SK-N-SH (cell line): Measurements from ENCODE around the gene SART1. TPM values are rescaled to one million over a fixed set of nuclear protein-coding genes. Genes with fewer than 3 reads are reported as not detected.

Experiments
- CTCF ChIA-PET: fragments of 300-600, 350-600 bp; formaldehyde crosslinking; extraction: SDS; loops from one replicate; lab custom pipeline; 2021; lab: Yijun Ruan, JAX
- POLR2A ChIA-PET: fragments of 350-600 bp; sonication (Branson Sonifier 250); formaldehyde crosslinking; extraction: SDS; loops from one replicate; lab custom pipeline; 2020; ENCODE audit warnings: antibody characterized with exemption, inconsistent platforms; lab: Yijun Ruan, JAX
- DNase-seq: peaks from one replicate; pipeline ENCODE4 v3.0.0; 2012
- H2AFZ ChIP-seq: fragments of 200-600 bp; sonication (generic); 2 replicates; pipeline ENCODE4 v1.8.1; 2016; ENCODE audit warnings: antibody characterized with exemption, mild to moderate bottlenecking, low read depth
- H3F3A ChIP-seq: fragments of 200-600 bp; sonication (generic); replicated peaks from 2 replicates; pipeline ENCODE3; 2016; ENCODE audit warnings: antibody characterized with exemption, mild to moderate bottlenecking; ENCODE audit not compliant: insufficient read depth
- H3K27ac ChIP-seq, 2 experiments: fragments of 200-500 bp in 1 of 2; fragments of 200-600 bp in 1 of 2; sonication (Bioruptor generic) in 1 of 2; sonication (generic), shearing (Covaris generic) in 1 of 2; 2 replicates each; pipeline versions ENCODE4 v1.5.1 to v1.6.1; 2014 to 2016; ENCODE audit warnings: low read depth in 2 of 2, inconsistent platforms in 1 of 2, low read length in 1 of 2, mild to moderate bottlenecking in 1 of 2, mixed read lengths in 1 of 2
- H3K27me3 ChIP-seq: fragments of 200-600 bp; sonication (generic), shearing (Covaris generic); 2 replicates; pipeline ENCODE4 v1.6.1; 2016; ENCODE audit warnings: mixed run types; ENCODE audit not compliant: insufficient read depth
- H3K36me3 ChIP-seq, 2 experiments: fragments of 200-500 bp in 1 of 2; fragments of 200-600 bp in 1 of 2; sonication (Bioruptor generic) in 1 of 2; sonication (generic) in 1 of 2; replicated peaks in 1 of 2; 2 replicates each; pipeline versions ENCODE3 to v1.5.1; 2014 to 2016; ENCODE audit warnings: low read length in 1 of 2, mild to moderate bottlenecking in 1 of 2; ENCODE audit not compliant: insufficient read depth in 2 of 2, control insufficient read depth in 1 of 2
- H3K4me1 ChIP-seq, 2 experiments: fragments of 200-500 bp in 1 of 2; fragments of 200-600 bp in 1 of 2; sonication (Bioruptor generic) in 1 of 2; sonication (generic), shearing (Covaris generic) in 1 of 2; 2 replicates each; pipeline versions ENCODE4 v1.5.1 to v1.6.1; 2014 to 2016; ENCODE audit warnings: low read depth in 1 of 2, low read length in 1 of 2, mixed run types in 1 of 2; ENCODE audit not compliant: insufficient read depth in 2 of 2, control insufficient read depth in 1 of 2
- H3K4me2 ChIP-seq: fragments of 200-600 bp; sonication (generic), shearing (Covaris generic); 2 replicates; pipeline ENCODE4 v1.6.1; 2017; ENCODE audit warnings: mixed run types
- H3K4me3 ChIP-seq, 2 experiments: fragments of 200-500 bp in 1 of 2; fragments of 200-600 bp in 1 of 2; sonication (Bioruptor generic) in 1 of 2; sonication (generic), shearing (Covaris generic) in 1 of 2; 2 replicates each; pipeline versions ENCODE4 v1.5.1 to v1.8.1; 2014 to 2016; ENCODE audit warnings: low read depth in 2 of 2, inconsistent platforms in 1 of 2, low read length in 1 of 2, mild to moderate bottlenecking in 1 of 2, mixed read lengths in 1 of 2, moderate library complexity in 1 of 2
- H3K79me2 ChIP-seq: fragments of 200-600 bp; sonication (generic); 2 replicates; pipeline ENCODE4 v1.8.1; 2017; ENCODE audit warnings: mild to moderate bottlenecking; ENCODE audit not compliant: insufficient read depth
- H3K9ac ChIP-seq: fragments of 200-600 bp; sonication (generic); 2 replicates; pipeline ENCODE4 v1.6.1; 2017; ENCODE audit warnings: mixed run types
- H3K9me2 ChIP-seq: fragments of 200-600 bp; sonication (generic); 2 replicates; pipeline ENCODE4 v1.6.1; 2017; ENCODE audit warnings: mixed run types
- H3K9me3 ChIP-seq: fragments of 200-600 bp; sonication (generic); 2 replicates; pipeline ENCODE4 v1.6.1; 2017; ENCODE audit warnings: mixed run types, mild to moderate bottlenecking, moderate library complexity
- H4K20me1 ChIP-seq: fragments of 200-600 bp; sonication (generic); 2 replicates; pipeline ENCODE4 v1.6.1; 2017; ENCODE audit warnings: mild to moderate bottlenecking, mixed run types; ENCODE audit not compliant: insufficient read depth
- CTCF ChIP-seq: fragments of 200-600 bp; sonication (generic); IDR thresholded peaks from 2 replicates; pipeline ENCODE4 v1.6.1; 2017; ENCODE audit warnings: antibody characterized with exemption, mild to moderate bottlenecking, moderate library complexity
- EZH2phosphoT487 ChIP-seq: fragments of 200-600 bp; sonication (generic); IDR thresholded peaks from 2 replicates; pipeline ENCODE4 v1.6.1; 2017; ENCODE audit warnings: low read depth, mixed run types, mild to moderate bottlenecking, antibody characterized with exemption, moderate library complexity, borderline replicate concordance
- FOXJ3 ChIP-seq: sonication (generic); formaldehyde crosslinking; IDR thresholded peaks from 2 replicates; pipeline ENCODE4 v1.5.1; 2020; ENCODE audit warnings: mild to moderate bottlenecking, missing genetic modification reagents
- FOXM1 ChIP-seq: IDR thresholded peaks from 2 replicates; pipeline ENCODE4 v1.4.0; 2012; ENCODE audit warnings: low read depth, mild to moderate bottlenecking
- GATA2 ChIP-seq: sonication (generic); formaldehyde crosslinking; IDR thresholded peaks from 2 replicates; pipeline ENCODE4 v1.5.0; 2020; ENCODE audit warnings: mild to moderate bottlenecking, missing genetic modification reagents
- IRF3 ChIP-seq: fragments of 150-350 bp; IDR thresholded peaks from 2 replicates; pipeline ENCODE4 v1.6.1; 2016; ENCODE audit warnings: mild to moderate bottlenecking, low read depth, low read length
- MXI1 ChIP-seq: IDR thresholded peaks from 2 replicates; pipeline ENCODE4 v1.6.1; 2012; ENCODE audit warnings: mild to moderate bottlenecking, low read depth, low read length, improper control_type of control experiment
- NFIC ChIP-seq: IDR thresholded peaks from 2 replicates; pipeline ENCODE4 v1.4.0; 2012; ENCODE audit warnings: borderline replicate concordance
- POLR2AphosphoS5 ChIP-seq: IDR thresholded peaks from 2 replicates; pipeline ENCODE4 v1.6.1; 2012; ENCODE audit warnings: low read depth, low read length
- RAD21 ChIP-seq: IDR thresholded peaks from 2 replicates; pipeline ENCODE4 v1.6.1; 2012; ENCODE audit warnings: mild to moderate bottlenecking, low read length
- RCOR1 ChIP-seq: fragments of 150-350 bp; IDR thresholded peaks from 2 replicates; pipeline ENCODE4 v1.6.1; 2017; ENCODE audit warnings: antibody characterized with exemption, low read length
- RXRA ChIP-seq: IDR thresholded peaks from 2 replicates; pipeline ENCODE4 v1.4.0; 2012; ENCODE audit warnings: low read depth, mild to moderate bottlenecking, borderline replicate concordance
- SMC3 ChIP-seq: IDR thresholded peaks from 2 replicates; pipeline ENCODE4 v1.6.1; 2012; ENCODE audit warnings: low read depth, low read length, improper control_type of control experiment
- YY1 ChIP-seq: IDR thresholded peaks from 2 replicates; pipeline ENCODE4 v1.4.0; 2012; ENCODE audit warnings: low read depth, mild to moderate bottlenecking
- ZBTB33 ChIP-seq: IDR thresholded peaks from 2 replicates; pipeline ENCODE4 v1.4.0; 2012; ENCODE audit warnings: low read depth, borderline replicate concordance
- WGBS: methylation state at CpG from one replicate; pipeline ENCODE4 v1.1.6; 2017; ENCODE audit warnings: low lambda C conversion rate; 5-methylcytosine and 5-hydroxymethylcytosine counted together
- polyA plus RNA-seq, 3 experiments: library from polyadenylated mRNA; depleted of rRNA; stranded (reverse); fragments of >200 nt; gene quantifications; 2 replicates each; pipeline ENCODE4 v1.2.3, GENCODE V29; 2012

Gene SART1
- polyA plus RNA-seq, 1 of the 3 experiments (the other 2 are of a cell fraction), result 73.6 TPM

GRCh38 chr11:65954771-65955170 is 6.8 kb upstream of the SART1 start:
- H2AFZ ChIP-seq, result no peak overlapping the region
- no peaks in the 10 kb centered on the region for H3K36me3 ChIP-seq
- H3K4me2 ChIP-seq, result no peak overlapping the region
- H4K20me1 ChIP-seq, result no peaks in the 10 kb centered on the region
- H3K9me2 ChIP-seq, result no peaks in the 10 kb centered on the region
- POLR2A ChIA-PET, result interaction anchor here (0.7 kb wide), 1 partner anchor 295 kb away, joined by 3 read pairs; no protein-coding TSS in a partner anchor
- DNase-seq, result no peak
- TF ChIP-seq SMC3, result no peak
- no peak for TF ChIP-seq RAD21
- no peak for TF ChIP-seq RCOR1
- no peak for TF ChIP-seq EZH2phosphoT487
- TF ChIP-seq ZBTB33, result no peak
- no peak for TF ChIP-seq GATA2
- TF ChIP-seq YY1, result no peak
- TF ChIP-seq FOXJ3, result no peak
- no peak for TF ChIP-seq POLR2AphosphoS5
- TF ChIP-seq, all 33 proteins: peak for 0
- Histone ChIP-seq H3K27me3 (no peaks in the 10 kb centered on the region), H3K4me1 (no peaks in the 10 kb centered on the region; a peak in 1 of 4 replicates), H3K79me2 (no peaks in the 10 kb centered on the region), H3K27ac (no peak overlapping the region), H3K9ac (no peak overlapping the region), H3K9me3 (no peaks in the 10 kb centered on the region), H3K4me3 (no peak overlapping the region), H3F3A (peaks cover 3% of the 10 kb centered on the region)
- CTCF ChIA-PET, result interaction anchor here (1.4 to 2.1 kb wide), 2 partner anchors 70 to 210 kb away, joined by 4 to 5 read pairs; no protein-coding TSS in a partner anchor
- 75% methylated on average over 8 of the region's 8 CpGs for WGBS

GRCh38 chr11:65958291-65958690 is 3.2 kb upstream of the SART1 start:
- Histone ChIP-seq H3K9ac (no peak overlapping the region), H3K36me3 (no peaks in the 10 kb centered on the region), H3K9me3 (no peaks in the 10 kb centered on the region), H3K9me2 (no peaks in the 10 kb centered on the region), H3F3A (peaks cover 4% of the 10 kb centered on the region), H3K27ac (no peak overlapping the region), H3K4me2 (no peak overlapping the region), H2AFZ (no peak overlapping the region), H3K27me3 (no peaks in the 10 kb centered on the region), H3K4me3 (no peak overlapping the region), H3K79me2 (peaks cover 24% of the 10 kb centered on the region), H4K20me1 (no peaks in the 10 kb centered on the region; the same call in 1 of the 2 replicates), H3K4me1 (peaks cover 8 to 12% of the 10 kb centered on the region in 2 experiments; a peak in 3 of 4 replicates)
- DNase-seq, result no peak
- TF ChIP-seq MXI1 (no peak), NFIC (no peak), FOXM1 (no peak), CTCF (no peak), SMC3 (no peak), IRF3 (no peak), RXRA (no peak)
- ChIA-PET POLR2A (no interaction called here), CTCF (interaction anchor here (0.8 to 1.8 kb wide), 3 partner anchors 74 to 177 kb away, joined by 3 to 9 read pairs (median 3); partner anchors contain the start of gene MUS81)
- WGBS, result 97% methylated on average over 3 of the region's 4 CpGs
